RPMI7951 (cell line): Measurements from ENCODE around the gene ETV5. TPM values are rescaled to one million over a fixed set of nuclear protein-coding genes. Genes with fewer than 3 reads are reported as not detected.
"Not testable (repeated sequence)": the region's sequence is repeated elsewhere in the genome, so short reads cannot be mapped to it uniquely, and the experiment has no call there.

Experiments used
- DNase-seq: peaks from one replicate; pipeline ENCODE4 v3.0.0-alpha.2; 2012; ENCODE audit warnings: low read depth
- total RNA-seq: library from RNA; depleted of rRNA; stranded (reverse); fragments of >200 nt; shearing (Covaris generic); gene quantifications from 2 replicates; pipeline ENCODE4 v1.2.3, GENCODE V29; 2014; rRNA removed

ETV5 gene
- total RNA-seq, 1 experiment from 2014 or later, result 81.2 TPM

- peak; percentile 23 for DNase-seq
Observed at GRCh38 chr3:186022931-186023330, 86.0 kb downstream of the ETV5 start.

GRCh38 chr3:186021673-186022362 is 87.1 kb downstream of the ETV5 start:
- DNase-seq, result peak; percentile 96

DNA sequence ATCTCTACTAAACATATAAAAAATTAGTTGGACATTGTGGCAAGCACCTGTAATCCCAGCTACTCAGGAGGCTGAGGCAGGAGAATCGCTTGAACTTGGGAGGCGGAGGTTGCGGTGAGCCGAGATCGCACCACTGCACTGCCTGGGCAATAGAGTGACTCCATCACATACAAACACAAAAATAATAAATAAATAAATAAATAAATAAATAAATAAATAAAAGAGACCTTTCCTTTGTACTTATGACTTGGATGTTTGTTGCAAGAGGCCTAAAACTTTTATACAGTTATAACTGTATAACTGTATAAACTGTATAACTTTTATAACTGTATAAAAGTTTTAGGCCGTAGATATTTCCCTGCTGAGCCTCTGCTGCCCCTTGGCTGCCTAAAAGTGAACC is 87.6 kb downstream of the ETV5 start:
- DNase-seq, result not testable (repeated sequence)

DNA sequence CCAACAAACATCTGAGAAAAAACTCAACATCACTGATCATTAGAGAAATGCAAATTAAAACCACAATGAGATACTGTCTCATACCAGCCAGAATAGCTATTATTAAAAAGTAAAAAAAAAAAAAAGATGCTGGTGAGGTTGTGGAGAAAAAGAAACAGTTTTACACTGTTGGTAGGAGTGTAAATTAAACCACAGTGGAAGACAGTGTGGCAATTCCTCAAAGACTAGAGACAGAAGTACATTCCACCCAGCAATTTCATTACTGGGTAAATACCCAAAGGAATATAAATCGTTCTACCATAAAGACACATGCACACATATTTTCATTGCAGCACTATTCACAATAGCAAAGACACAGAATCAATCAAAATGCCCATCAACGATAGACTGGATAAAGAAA is 89.6 kb downstream of the ETV5 start:
- DNase-seq, result not testable (repeated sequence)

- no peak for DNase-seq
Observed at GRCh38 chr3:186014866-186015265, 94.0 kb downstream of the ETV5 start.

GRCh38 chr3:186013312-186013711 is 95.6 kb downstream of the ETV5 start:
- no peak for DNase-seq

- DNase-seq, result no peak
Observed at GRCh38 chr3:186012137-186012536, 96.8 kb downstream of the ETV5 start.

DNA sequence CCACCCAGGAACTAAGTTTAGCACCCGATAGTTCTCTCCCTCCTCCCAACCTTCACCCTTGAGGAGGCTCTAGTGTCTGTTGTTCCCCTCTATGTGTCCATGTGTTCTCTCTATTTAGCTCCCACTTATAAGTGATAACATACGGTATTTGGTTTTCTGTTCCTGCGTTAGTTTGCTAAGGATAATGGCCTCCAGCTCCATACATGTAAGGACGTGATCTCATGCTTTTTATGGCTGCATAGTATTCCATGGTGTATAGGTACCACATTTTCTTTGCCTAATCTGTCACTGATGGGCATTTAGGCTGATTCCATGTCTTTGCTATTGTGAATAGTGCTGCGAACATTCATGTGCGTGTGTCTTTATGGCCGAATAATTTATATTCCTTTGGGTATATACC is 104.2 kb downstream of the ETV5 start:
- no peak for DNase-seq

DNA sequence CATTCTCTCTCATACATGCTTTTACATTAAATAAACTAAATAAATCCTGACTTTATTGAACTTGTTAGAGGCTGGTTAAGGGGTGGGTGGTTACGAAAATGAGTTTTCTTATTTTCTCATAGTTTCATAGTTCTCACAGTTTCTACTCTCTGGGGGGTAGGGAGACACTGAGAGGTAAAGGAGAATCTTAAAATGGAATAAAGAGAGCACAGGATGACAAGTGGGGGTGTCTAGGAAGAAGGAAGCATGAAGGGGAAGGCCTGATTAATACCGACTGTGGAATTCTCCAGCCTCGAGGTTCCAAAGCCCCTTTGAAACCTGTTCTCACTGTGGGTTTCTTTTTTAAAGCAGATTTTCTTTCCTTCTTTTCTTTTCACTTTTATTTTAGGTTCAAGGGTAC is 104.7 kb downstream of the ETV5 start:
- no peak for DNase-seq

DNA sequence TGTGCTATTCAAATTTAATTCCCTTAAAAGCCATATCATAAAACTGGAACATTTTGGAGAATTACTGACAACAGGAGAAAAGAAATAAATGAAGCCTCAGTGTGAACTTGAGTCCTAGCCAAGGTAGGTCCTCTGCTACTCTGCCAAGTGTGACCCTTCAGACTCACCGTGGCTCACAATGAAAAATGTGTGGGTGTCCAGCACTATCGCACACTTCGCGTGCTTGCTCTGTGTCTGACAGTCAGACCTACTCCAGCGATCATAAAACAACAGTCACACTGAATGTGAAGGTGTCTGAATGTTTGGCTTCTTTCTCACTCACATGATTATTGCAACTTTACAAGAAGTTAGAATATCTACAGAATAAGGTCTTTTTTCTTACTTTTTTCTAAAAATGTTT is 105.3 kb downstream of the ETV5 start:
- no peak for DNase-seq

- DNase-seq, result peak; percentile 64
Observed at GRCh38 chr3:186002884-186003472, 105.9 kb downstream of the ETV5 start.

DNA sequence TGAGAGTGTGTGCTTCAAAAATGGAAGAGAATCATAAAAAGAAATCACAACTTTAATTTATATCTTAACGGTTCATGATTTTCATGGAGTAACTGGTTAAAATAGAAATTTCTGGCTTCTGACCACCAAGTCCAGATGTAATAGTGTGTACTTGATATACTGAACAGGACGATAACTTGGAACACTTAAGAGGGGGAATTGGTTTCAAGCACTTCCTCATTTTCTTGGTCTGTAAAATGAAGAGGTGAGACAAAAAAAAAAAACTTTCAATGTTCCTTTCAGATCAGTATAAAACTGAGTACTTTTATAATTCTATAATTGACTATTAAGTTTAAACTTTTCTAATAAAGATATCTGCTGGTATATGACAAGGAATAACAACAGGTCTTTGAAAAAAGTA is 107.0 kb downstream of the ETV5 start:
- no peak for DNase-seq

DNA sequence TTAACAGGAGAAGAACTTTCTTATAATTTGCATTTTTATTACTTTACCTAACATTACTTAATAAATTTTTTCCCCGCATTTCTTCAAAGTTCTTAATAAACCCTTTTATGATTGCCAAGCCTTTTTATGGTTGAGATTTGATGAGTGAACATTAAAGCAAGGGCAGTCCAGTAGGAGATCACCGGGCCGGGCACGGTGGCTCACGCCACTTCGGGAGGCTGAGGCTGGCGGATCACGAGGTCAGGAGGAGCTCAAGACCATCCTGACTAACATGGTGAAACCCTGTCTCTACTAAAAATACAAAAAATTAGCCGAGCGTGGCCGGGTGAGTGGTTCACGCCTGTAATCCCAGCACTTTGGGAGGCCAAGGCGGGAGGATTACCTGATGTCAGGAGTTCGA is 109.7 kb downstream of the ETV5 start:
- no peak for DNase-seq

DNA sequence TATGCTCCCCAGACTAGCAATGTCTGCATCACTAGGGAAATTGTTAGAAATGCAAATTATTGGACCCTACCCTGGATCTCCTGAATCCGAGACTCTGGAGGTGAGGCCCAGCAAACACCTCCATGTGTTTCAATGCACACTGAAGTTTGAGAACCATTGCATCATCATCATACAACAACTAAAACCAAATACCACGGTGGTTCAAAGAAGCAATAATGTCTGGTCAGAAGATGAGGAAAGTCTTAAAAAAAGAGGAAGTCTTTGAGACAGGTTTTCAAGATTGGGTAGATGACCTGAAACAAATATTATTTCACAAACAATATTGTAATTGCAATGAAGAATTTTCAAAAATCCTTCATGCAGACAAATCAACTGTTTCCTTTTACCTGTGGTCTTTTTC is 110.8 kb downstream of the ETV5 start:
- DNase-seq, result no peak

DNA sequence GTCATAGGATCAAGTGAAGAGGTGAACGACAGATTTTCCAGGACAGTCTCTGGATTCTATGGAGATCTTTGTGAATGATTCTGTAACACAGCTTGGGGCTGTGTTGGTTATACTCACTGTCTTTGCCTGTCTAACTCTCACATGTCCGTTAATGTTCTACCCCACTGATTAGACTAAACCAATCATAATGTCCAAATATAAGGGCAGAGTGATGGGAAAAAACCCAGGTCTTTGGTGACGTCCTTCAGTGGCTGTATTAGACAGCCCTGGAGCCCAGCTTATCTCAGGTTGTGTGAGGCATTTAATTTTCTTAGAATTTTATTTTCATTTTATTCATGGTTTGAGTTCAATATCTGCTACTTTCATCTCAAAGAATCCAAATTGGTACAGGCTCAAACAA is 111.8 kb downstream of the ETV5 start:
- DNase-seq, result no peak

Other genes starting within 250 kb of the ETV5 start
- 259 and 300 TPM in 2 replicates for gene TRA2B, start 171.1 kb downstream of the ETV5 start, total RNA-seq